ENCODE data around the gene UROC1.

UROC1 gene

GRCh38 chr3:126464997-126465396, 52.6 kb downstream of the UROC1 start:
- in situ Hi-C loops (cut with MboI; ENCODE audit: low sequenced_read_pairs): no loop called here

GRCh38 chr3:126464494-126464893, 53.1 kb downstream of the UROC1 start:
- in situ Hi-C loops (cut with MboI; ENCODE audit: low sequenced_read_pairs): no loop called here

- in situ Hi-C loops (cut with MboI; ENCODE audit: low sequenced_read_pairs): no loop called here
These were observed 53.5 kb downstream of the UROC1 start for GRCh38 chr3:126464093-126464492.

- in situ Hi-C loops (cut with MboI; ENCODE audit: low sequenced_read_pairs): no loop called here
These were observed 54.1 kb downstream of the UROC1 start for GRCh38 chr3:126463521-126463920.

GRCh38 chr3:126461450-126462070, 56.0 kb downstream of the UROC1 start:
- in situ Hi-C loops (cut with MboI; ENCODE audit: low sequenced_read_pairs): no loop called here

- in situ Hi-C loops (cut with MboI; ENCODE audit: low sequenced_read_pairs): no loop called here
These were observed 57.2 kb downstream of the UROC1 start for GRCh38 chr3:126460381-126460780.

GRCh38 chr3:126459763-126460127, 57.8 kb downstream of the UROC1 start:
- in situ Hi-C loops (cut with MboI; ENCODE audit: low sequenced_read_pairs): no loop called here

- in situ Hi-C loops (cut with MboI; ENCODE audit: low sequenced_read_pairs): no loop called here
These were observed 58.3 kb downstream of the UROC1 start for GRCh38 chr3:126459111-126459762.

- in situ Hi-C loops (cut with MboI; ENCODE audit: low sequenced_read_pairs): no loop called here
These were observed 60.7 kb downstream of the UROC1 start for GRCh38 chr3:126456766-126457388.

GRCh38 chr3:126456211-126456610, 61.4 kb downstream of the UROC1 start:
- in situ Hi-C loops (cut with MboI; ENCODE audit: low sequenced_read_pairs): no loop called here

- in situ Hi-C loops (cut with MboI; ENCODE audit: low sequenced_read_pairs): no loop called here
These were observed 63.0 kb downstream of the UROC1 start for GRCh38 chr3:126454437-126455198.

- in situ Hi-C loops (cut with MboI; ENCODE audit: low sequenced_read_pairs): no loop called here
These were observed 63.5 kb downstream of the UROC1 start for GRCh38 chr3:126454025-126454424.

GRCh38 chr3:126452213-126452612, 65.4 kb downstream of the UROC1 start:
- in situ Hi-C loops (cut with MboI; ENCODE audit: low sequenced_read_pairs): no loop called here

GRCh38 chr3:126451511-126451910, 66.1 kb downstream of the UROC1 start:
- in situ Hi-C loops (cut with MboI; ENCODE audit: low sequenced_read_pairs): no loop called here

GRCh38 chr3:126450744-126451143, 66.8 kb downstream of the UROC1 start:
- in situ Hi-C loops (cut with MboI; ENCODE audit: low sequenced_read_pairs): no loop called here

- in situ Hi-C loops (cut with MboI; ENCODE audit: low sequenced_read_pairs): no loop called here
These were observed 67.4 kb downstream of the UROC1 start for GRCh38 chr3:126450219-126450618.

GRCh38 chr3:126449621-126450051, 67.9 kb downstream of the UROC1 start:
- in situ Hi-C loops (cut with MboI; ENCODE audit: low sequenced_read_pairs): no loop called here

- in situ Hi-C loops (cut with MboI; ENCODE audit: low sequenced_read_pairs): no loop called here
These were observed 68.7 kb downstream of the UROC1 start for GRCh38 chr3:126448893-126449180.

- in situ Hi-C loops (cut with MboI; ENCODE audit: low sequenced_read_pairs): no loop called here
These were observed 69.3 kb downstream of the UROC1 start for GRCh38 chr3:126448136-126448892.

GRCh38 chr3:126447456-126448106, 70.0 kb downstream of the UROC1 start:
- in situ Hi-C loops (cut with MboI; ENCODE audit: low sequenced_read_pairs): no loop called here

GRCh38 chr3:126446791-126447190, 70.8 kb downstream of the UROC1 start:
- in situ Hi-C loops (cut with MboI; ENCODE audit: low sequenced_read_pairs): no loop called here

All from HL-60/S4 treated with phorbol 12-myristate 13-acetate at 8.2 ng/mL for 4 days and 3 days (cell line).